Colonic mucosa (tissue), 4 donors: ENCODE measurements around the gene CAMK4. TPM values are rescaled to one million over a fixed set of nuclear protein-coding genes. Genes with fewer than 3 reads are reported as not detected.

Source experiments
- DNase-seq: peaks from one replicate; pipeline ENCODE4 v3.0.0-alpha.2; 2020
- H3K27ac ChIP-seq: fragments of 200-600 bp; one replicate; pipeline ENCODE4 v1.8.0; 2021
- H3K27me3 ChIP-seq: fragments of 200-600 bp; one replicate; pipeline ENCODE4 v1.8.0; 2021
- H3K36me3 ChIP-seq: fragments of 200-600 bp; one replicate; pipeline ENCODE4 v1.8.0; 2021
- H3K4me1 ChIP-seq: fragments of 200-600 bp; one replicate; pipeline ENCODE4 v1.8.0; 2021; ENCODE audit warnings: mild to moderate bottlenecking
- H3K4me3 ChIP-seq: fragments of 200-600 bp; one replicate; pipeline ENCODE4 v1.8.0; 2021
- H3K9ac ChIP-seq, 2 donors: one replicate each; pipeline ENCODE4 v1.7.0; 2013; ENCODE audit warnings: control low read depth in 2 of 2, low read depth in 2 of 2, low read length in 2 of 2
- H3K9me3 ChIP-seq: fragments of 200-600 bp; one replicate; pipeline ENCODE4 v1.8.0; 2021
- intact Hi-C: fragments of 100-400 bp; cut with DNase I; formaldehyde crosslinking; loops from one replicate; pipeline ENCODE4 v1.14.1; 2022
- total RNA-seq, 2 donors: library from RNA; stranded (reverse); fragmentation: NEBNext Ultra II Directional in 1 of 2; extraction: Animal tissue kit (Norgen Biotek cat#: 25700) in 1 of 2; gene quantifications; one replicate each; pipeline ENCODE4 v1.2.1, GENCODE V29; 2021
- TF ChIP-seq, protein P1 (sequence below): fragments of 200-600 bp; IDR thresholded peaks from one replicate; pipeline ENCODE4 v1.8.0; 2022; ENCODE audit warnings: antibody characterized with exemption, mild to moderate bottlenecking
- donor health status: healthy.
- donor health status: DM: no; HTN: no; CAD: no.
- donor health status: DM: no; HTN: no; CAD: no.

The CAMK4 gene
- total RNA-seq, 2 donors from 2014 or later, result 2.4 to 2.9 TPM

DNA sequence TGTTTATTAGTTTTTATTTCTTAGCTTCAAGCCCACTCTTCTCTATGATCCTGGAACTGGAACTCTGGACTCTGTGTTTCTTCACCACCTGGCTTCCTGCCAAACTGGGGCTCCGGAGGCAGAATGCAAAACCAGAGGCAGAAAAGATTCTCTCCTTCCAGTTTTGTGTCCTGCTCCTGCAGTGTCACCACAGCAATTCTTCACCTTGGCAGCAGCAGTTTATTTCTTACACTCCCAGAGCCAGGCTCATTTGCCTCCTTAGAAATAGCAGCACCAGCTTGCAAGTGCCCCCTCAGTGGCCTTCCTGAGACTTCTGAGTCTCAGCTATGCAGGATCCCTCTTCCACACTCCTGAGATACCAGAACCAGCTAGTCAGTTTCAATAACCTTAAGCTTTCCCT lies 26.7 kb upstream of the CAMK4 start:
- Histone ChIP-seq H3K9ac (no peak overlapping the region), H3K27me3 (no peaks in the 10 kb centered on the region), H3K27ac (no peak overlapping the region), H3K4me1 (no peaks in the 10 kb centered on the region), H3K36me3 (no peaks in the 10 kb centered on the region), H3K9me3 (no peaks in the 10 kb centered on the region), H3K4me3 (no peak overlapping the region)
- intact Hi-C loops, result no loop called here
- TF ChIP-seq, protein P1, sequence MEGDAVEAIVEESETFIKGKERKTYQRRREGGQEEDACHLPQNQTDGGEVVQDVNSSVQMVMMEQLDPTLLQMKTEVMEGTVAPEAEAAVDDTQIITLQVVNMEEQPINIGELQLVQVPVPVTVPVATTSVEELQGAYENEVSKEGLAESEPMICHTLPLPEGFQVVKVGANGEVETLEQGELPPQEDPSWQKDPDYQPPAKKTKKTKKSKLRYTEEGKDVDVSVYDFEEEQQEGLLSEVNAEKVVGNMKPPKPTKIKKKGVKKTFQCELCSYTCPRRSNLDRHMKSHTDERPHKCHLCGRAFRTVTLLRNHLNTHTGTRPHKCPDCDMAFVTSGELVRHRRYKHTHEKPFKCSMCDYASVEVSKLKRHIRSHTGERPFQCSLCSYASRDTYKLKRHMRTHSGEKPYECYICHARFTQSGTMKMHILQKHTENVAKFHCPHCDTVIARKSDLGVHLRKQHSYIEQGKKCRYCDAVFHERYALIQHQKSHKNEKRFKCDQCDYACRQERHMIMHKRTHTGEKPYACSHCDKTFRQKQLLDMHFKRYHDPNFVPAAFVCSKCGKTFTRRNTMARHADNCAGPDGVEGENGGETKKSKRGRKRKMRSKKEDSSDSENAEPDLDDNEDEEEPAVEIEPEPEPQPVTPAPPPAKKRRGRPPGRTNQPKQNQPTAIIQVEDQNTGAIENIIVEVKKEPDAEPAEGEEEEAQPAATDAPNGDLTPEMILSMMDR, result no peak
- no peak for DNase-seq

DNA sequence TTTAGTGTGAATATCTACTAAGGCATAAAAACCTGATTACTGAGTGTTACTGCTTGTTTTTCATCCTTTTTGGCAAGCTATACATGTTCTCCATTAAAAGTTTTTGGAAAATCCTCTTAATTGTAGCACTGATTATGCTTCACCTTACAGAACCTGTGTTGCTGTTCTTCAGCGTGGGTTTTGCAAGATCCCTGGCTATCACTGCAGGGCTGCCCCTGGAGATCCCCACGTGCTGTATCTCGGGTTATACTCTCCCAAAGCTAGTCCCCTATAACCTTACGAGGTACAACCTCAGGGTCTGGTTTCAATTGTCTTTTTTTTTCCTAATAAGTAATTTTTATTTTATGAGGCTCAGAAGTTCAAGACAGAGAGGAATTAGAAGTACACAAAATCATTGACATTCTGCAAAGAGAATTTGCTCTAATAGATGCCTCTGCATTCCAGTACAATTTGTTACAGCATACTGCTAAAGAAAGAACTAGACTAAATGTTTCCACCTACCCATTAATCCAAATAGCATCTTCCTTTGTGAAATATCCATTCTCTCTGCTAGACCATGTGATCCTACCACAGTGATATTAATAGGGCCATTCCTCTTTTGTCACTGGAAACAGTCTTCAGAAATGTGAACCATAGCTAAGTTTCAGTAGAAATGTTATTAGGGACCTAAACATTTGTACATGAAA lies 25.8 kb upstream of the CAMK4 start:
- Histone ChIP-seq H3K9ac (no peak overlapping the region), H3K27me3 (no peaks in the 10 kb centered on the region), H3K9me3 (no peaks in the 10 kb centered on the region), H3K36me3 (no peaks in the 10 kb centered on the region), H3K4me3 (no peak overlapping the region), H3K4me1 (no peaks in the 10 kb centered on the region), H3K27ac (no peak overlapping the region)
- intact Hi-C loops, result no loop called here
- TF ChIP-seq, protein P1, result no peak
- no peak for DNase-seq

DNA sequence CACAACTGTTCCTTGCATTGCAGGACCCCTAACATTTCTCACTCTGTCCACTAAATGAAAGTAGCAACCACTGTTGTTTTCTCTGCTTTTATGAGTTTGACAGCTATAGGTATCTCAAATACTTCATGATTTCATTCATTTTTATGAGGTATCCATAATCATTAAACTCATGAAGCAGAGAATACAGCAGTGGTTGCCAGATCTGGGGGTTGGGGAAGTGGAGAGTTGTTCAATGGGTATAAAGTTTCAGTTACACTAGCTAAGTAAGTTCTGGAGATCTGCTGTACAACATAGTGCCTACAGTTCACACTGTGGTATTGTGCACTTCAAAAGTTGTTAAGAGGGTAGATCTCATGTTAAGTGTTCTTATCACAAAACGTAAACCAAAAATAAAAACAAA lies 23.4 kb upstream of the CAMK4 start:
- Histone ChIP-seq H3K27ac (no peak overlapping the region), H3K27me3 (no peaks in the 10 kb centered on the region), H3K9ac (no peak overlapping the region), H3K4me1 (no peaks in the 10 kb centered on the region), H3K9me3 (no peaks in the 10 kb centered on the region), H3K36me3 (no peaks in the 10 kb centered on the region), H3K4me3 (no peak overlapping the region)
- DNase-seq, result no peak
- intact Hi-C loops, result no loop called here
- TF ChIP-seq, protein P1, result no peak

DNA sequence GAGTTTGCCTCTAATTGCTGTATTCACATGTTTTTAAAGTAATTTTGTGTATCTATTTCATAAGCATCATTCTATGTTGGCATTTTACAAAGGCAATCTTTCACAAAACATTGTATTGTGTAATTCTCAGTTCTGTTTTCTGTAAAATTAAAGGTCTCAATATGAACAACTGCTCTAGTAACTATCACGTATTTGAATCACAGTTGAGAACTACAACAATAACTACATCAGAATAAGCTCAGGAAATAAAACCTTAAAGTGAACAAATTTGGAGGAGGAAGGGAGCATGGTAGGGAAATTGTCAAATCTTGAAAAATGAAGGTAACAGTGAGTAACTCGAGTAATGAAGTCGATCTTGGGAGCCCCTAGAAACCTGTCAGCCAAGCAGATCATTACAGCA lies 22.5 kb upstream of the CAMK4 start:
- Histone ChIP-seq H3K9ac (no peak overlapping the region), H3K9me3 (no peaks in the 10 kb centered on the region), H3K4me3 (no peak overlapping the region), H3K27ac (no peak overlapping the region), H3K27me3 (no peaks in the 10 kb centered on the region), H3K36me3 (no peaks in the 10 kb centered on the region), H3K4me1 (no peaks in the 10 kb centered on the region)
- TF ChIP-seq, protein P1, result no peak
- DNase-seq, result no peak
- intact Hi-C loops, result no loop called here

DNA sequence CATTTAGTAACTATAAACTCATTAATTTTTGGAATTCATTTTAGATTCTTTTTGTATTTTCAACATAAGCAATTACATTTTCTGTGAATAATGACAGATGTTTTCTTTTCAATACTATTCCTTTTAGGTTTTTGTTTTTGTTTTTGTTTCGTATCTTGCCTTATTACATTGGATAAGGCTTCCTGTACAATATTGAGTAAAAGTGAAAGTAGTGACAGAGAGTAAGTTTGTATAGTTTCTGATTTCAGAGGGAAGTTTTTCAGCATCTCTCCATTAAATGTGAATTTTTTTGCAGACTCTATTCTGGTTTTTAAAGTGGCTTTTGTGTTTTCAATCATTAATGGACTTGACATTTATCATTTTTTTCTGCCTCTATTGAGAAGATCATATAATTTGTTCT lies 12.8 kb upstream of the CAMK4 start:
- no peak overlapping the region for H3K27ac ChIP-seq
- TF ChIP-seq, protein P1, result no peak
- no peaks in the 10 kb centered on the region for H3K36me3 ChIP-seq
- no peak for DNase-seq
- H3K9ac ChIP-seq, result no peak overlapping the region
- H3K4me1 ChIP-seq, result no peaks in the 10 kb centered on the region
- no peaks in the 10 kb centered on the region for H3K27me3 ChIP-seq
- intact Hi-C loops, result no loop called here
- H3K9me3 ChIP-seq, result no peaks in the 10 kb centered on the region
- H3K4me3 ChIP-seq, result no peak overlapping the region
